ENCODE results near the gene SPATS2. TPM values are rescaled to one million over a fixed set of nuclear protein-coding genes. Genes with fewer than 3 reads are reported as not detected.

The SPATS2 gene
- total RNA-seq, 4 donors from 2014 or later, result 8.6 to 17.8 (median 9.5) TPM

DNA sequence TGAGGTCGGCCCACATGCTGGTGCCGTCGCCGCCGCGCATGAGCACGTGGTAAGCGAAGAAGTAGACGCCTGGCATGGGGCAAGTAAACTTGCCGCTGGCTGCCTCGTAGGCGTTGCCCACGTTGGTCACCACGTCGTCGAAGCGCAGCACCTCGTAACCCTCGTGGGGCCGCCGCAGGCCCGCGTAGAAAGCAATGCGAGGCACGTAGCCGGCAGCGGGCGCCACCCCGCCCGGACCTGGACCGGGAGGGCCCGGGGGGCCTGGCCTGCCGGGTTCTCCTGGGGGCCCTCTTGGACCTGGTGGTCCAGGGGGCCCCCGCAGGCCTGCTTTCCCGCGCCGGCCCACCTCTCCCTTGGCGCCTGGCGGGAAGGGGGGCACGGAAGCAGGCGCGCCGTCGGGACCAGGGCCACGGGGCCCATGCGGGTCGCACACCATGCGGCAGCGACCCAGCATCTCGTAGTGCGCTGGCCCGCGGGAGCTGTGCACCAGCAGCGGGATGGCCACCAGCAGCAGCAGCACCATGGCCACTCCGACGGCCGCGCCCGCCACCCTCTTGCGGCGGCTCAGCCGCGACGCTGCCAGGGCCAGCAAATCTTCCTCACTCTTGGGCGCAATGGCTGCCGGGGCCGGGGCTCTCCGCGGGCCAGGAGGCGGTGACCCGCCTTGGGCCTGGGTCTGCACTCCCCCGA lies 31.2 kb upstream of the SPATS2 start:
- peaks cover 90% of the 10 kb centered on the region for H3K27me3 ChIP-seq
- no peaks in the 10 kb centered on the region for H3K36me3 ChIP-seq
- H3K9me3 ChIP-seq, result no peaks in the 10 kb centered on the region
- H3K27ac ChIP-seq, result no peak overlapping the region
- no peak overlapping the region for H3K4me3 ChIP-seq
- no peak for ATAC-seq
- WGBS, 2 donors (ENCODE audit: low coverage in 1 of 2), result 19% methylated on average over 7 of the region's 72 CpGs; no CpG with 5 or more reads in 1 of the 2 donors
- peaks cover 0 to 32% (median 3%) of the 10 kb centered on the region in 3 donors for H3K4me1 ChIP-seq
- TF ChIP-seq, protein P1, sequence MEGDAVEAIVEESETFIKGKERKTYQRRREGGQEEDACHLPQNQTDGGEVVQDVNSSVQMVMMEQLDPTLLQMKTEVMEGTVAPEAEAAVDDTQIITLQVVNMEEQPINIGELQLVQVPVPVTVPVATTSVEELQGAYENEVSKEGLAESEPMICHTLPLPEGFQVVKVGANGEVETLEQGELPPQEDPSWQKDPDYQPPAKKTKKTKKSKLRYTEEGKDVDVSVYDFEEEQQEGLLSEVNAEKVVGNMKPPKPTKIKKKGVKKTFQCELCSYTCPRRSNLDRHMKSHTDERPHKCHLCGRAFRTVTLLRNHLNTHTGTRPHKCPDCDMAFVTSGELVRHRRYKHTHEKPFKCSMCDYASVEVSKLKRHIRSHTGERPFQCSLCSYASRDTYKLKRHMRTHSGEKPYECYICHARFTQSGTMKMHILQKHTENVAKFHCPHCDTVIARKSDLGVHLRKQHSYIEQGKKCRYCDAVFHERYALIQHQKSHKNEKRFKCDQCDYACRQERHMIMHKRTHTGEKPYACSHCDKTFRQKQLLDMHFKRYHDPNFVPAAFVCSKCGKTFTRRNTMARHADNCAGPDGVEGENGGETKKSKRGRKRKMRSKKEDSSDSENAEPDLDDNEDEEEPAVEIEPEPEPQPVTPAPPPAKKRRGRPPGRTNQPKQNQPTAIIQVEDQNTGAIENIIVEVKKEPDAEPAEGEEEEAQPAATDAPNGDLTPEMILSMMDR (IDR thresholded peaks at IDR 0.05), result no peak
- TF ChIP-seq EP300 (IDR thresholded peaks at IDR 0.05), result no peak
- TF ChIP-seq POLR2AphosphoS5 (IDR thresholded peaks at IDR 0.05), result no peak
- TF ChIP-seq POLR2A (IDR thresholded peaks at IDR 0.05), result no peak

DNA sequence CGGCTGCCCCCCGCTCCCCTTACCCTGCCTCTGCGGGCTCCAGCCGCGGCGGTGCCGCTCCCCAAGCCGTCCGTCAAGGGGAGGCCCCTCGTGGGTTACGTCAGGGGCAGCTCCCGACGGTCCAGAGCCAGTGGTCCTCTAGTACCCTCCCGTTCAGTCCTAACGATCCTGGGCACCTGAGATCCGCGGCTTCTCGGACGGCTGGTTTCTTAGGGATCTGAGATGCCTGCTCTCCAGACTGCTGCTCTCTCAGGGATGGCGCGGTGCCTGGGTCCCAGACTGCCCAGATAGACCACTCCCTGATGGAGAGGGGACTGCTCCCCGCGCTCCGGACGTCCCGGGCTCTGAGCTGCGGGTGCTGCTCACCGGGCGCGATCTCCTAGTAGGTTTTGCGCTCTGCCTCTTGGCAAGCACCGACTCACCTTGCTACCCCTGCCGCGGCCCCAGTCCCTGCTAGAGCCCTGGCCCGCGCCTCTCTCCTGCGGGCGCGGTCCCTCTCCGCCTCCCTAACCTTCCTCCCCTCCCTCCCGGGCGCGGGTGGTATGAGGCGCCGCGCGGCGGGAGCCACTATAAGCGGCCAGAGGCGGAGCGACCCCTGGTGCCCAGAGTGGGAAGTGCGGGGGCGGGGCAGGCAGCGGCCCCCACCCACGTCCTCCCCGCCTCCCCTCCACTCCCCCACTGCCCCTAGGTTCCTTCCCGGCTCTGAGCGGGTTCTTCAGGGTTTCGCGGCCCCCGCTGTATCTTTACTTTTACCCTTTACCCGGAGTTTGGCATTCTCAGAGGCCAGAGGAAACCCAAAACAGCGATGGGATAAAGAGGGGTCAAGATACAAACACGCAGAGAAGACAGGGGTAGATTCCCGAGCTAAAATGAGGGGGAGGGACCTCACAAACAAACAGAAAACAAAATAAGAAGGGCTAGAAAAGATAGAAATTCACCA lies 30.3 kb upstream of the SPATS2 start, which contains the start of gene C1QL4:
Gene C1QL4, minus strand, starts transcription at position 544 of the 940 bp plus-strand sequence. CDS start 711 bp downstream, outside the sequence.
- H3K36me3 ChIP-seq, result no peaks in the 10 kb centered on the region
- ATAC-seq, result peak; percentile 86
- no peak within 1 kb of the TSS for H3K27ac ChIP-seq
- no peak for TF ChIP-seq POLR2A (IDR thresholded peaks at IDR 0.05)
- TF ChIP-seq, protein P1 (IDR thresholded peaks at IDR 0.05), result peak in 3 of 4 experiments; percentile 68 to 100 (median 82)
- WGBS, 2 donors (ENCODE audit: low coverage in 1 of 2), result 0% methylated on average over 1 of the region's 65 CpGs; no CpG with 5 or more reads in 1 of the 2 donors
- H3K4me3 ChIP-seq, result peak within 1 kb of the TSS in 1 of 2 donors; percentile 43
- peaks cover 0 to 28% (median 4%) of the 10 kb centered on the region in 3 donors for H3K4me1 ChIP-seq
- peaks cover 88% of the 10 kb centered on the region for H3K27me3 ChIP-seq
- no peaks in the 10 kb centered on the region for H3K9me3 ChIP-seq

DNA sequence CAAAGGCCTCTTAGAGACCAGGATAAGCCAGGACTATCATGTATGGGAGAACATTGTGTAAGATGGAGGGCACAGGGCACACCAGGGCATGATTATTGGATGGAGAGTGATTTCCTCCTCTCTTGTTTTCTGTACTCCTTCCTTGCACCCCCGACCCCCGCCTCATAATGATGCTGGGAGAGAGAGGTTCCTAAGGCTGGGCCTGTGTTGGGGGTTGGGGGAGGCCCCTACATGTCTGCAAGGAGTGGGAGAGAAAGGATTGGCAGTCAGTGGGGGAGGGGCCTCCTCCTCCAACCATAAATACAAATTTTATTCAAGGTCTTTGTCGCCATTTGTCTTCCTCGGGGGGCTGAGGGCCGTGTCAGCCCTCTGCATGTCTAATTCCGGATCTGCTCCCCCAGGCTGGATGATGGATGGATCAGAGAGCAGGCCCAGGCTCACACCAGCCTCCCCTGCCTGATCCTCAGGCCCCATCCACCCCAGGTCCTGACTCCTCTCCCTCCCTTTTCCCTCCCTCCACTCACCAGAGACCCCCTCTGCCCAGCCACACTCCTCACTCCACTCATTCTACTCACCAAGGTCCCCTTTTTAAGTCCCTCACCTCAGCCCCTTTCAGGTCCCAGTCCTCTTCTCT lies 28.3 kb upstream of the SPATS2 start:
- peaks cover 0 to 36% (median 19%) of the 10 kb centered on the region in 3 donors for H3K4me1 ChIP-seq

DNA sequence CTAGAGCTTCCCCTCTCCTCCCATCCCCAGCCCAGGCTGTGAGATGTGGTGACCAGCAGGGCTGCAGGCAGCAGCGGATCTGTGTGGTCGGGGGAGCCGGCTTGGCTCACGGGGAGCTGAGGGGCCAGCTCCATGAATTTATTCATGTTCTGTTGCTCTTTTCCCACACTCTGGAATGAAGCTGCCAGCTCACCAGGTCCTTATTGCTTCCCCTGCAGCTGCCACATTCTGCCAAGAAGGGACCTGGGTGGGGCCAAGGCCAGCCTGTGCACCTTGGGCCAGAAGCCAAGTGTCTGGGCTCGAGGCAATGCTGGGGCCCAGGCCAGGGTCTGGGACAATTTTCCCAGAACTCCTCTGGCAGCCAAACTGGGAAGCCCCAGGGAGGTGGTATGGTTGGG lies 27.8 kb upstream of the SPATS2 start:
- H3K27me3 ChIP-seq, result peaks cover 88% of the 10 kb centered on the region
- TF ChIP-seq EP300 (IDR thresholded peaks at IDR 0.05), result no peak
- TF ChIP-seq, protein P1 (IDR thresholded peaks at IDR 0.05), result no peak
- TF ChIP-seq POLR2A (IDR thresholded peaks at IDR 0.05), result no peak
- TF ChIP-seq POLR2AphosphoS5 (IDR thresholded peaks at IDR 0.05), result no peak
- H3K4me1 ChIP-seq, result peaks cover 0 to 36% (median 19%) of the 10 kb centered on the region in 3 donors
- no peak overlapping the region for H3K27ac ChIP-seq
- 60% methylated on average over 1 of the region's 5 CpGs; no CpG with 5 or more reads in 1 of the 2 donors for WGBS, 2 donors (ENCODE audit: low coverage in 1 of 2)
- no peaks in the 10 kb centered on the region for H3K9me3 ChIP-seq
- no peaks in the 10 kb centered on the region for H3K36me3 ChIP-seq
- ATAC-seq, result no peak
- H3K4me3 ChIP-seq, result no peak overlapping the region

More for the DNA sequence above, 28.3 kb upstream of the SPATS2 start:
- H3K9me3 ChIP-seq, result no peaks in the 10 kb centered on the region
- no peaks in the 10 kb centered on the region for H3K36me3 ChIP-seq
- no peak for TF ChIP-seq EP300 (IDR thresholded peaks at IDR 0.05)
- 74 to 96% methylated on average over 4 to 6 of the region's 6 CpGs for WGBS, 2 donors (ENCODE audit: low coverage in 1 of 2)
- no peak overlapping the region for H3K4me3 ChIP-seq
- H3K27ac ChIP-seq, result no peak overlapping the region
- no peak for ATAC-seq
- peaks cover 88% of the 10 kb centered on the region for H3K27me3 ChIP-seq

Measured in gastroesophageal sphincter (tissue), 4 donors.